Right forelimb (tissue), 1 donor: Measurements from ENCODE around the gene CACNB1.

Experiments used
- DNase-seq: peaks from one replicate; pipeline ENCODE4 v3.0.0-alpha.2; 2018

Gene CACNB1

GRCh38 chr17:39200070-39200879 lies 2.8 kb upstream of the CACNB1 start, which contains the start of gene RPL19:
RPL19 (plus strand) TSS chr17:39200283; CDS start chr17:39200345, 62 bp downstream.
- DNase-seq = peak; percentile 87

GRCh38 chr17:39199820-39200069 lies 2.3 kb upstream of the CACNB1 start:
- DNase-seq = peak; percentile 87

DNA sequence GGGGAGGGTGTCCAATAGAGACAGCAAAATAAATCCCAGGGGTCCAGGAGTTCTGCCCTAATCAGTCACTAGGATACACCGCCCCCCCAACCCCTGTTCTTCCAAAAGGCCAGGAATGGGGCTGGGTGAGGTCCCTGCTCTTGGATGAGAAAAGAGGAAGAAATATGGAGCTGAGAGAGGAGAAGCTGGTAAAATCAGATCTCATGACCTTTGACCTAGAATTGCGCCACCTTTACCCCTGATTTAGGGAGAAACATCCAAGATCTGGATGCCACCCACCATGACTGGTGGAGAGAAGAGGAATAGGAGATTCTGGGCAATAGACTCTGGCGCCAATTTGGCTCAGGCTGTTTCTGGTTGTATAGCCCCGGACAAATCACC lies 707 bp upstream of the CACNB1 start:
- DNase-seq = no peak

DNA sequence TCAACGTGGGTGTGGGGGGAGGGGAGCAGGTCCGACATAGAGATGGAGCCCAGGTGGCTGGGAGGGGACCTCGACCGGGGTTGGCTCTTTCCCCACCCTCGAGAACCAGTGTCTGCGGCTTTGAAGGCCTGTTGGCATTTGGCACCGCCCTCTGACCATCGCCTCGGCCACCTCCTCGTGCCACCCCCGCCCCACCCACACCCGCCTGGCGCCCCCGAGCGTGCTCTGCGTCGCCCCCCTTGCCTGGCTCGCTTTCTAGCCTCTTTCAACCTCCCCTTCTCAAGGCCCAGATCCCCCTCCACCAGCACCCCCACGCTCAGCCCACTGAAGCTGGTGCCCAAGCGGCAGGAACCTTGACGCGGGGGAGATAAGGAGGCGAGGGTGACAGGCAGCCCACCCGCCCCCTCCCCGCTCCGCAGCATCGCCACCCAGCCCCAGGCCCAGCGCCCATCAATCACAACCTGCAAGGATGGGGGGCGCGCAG lies 619 bp downstream of the CACNB1 start:
- no peak for DNase-seq

DNA sequence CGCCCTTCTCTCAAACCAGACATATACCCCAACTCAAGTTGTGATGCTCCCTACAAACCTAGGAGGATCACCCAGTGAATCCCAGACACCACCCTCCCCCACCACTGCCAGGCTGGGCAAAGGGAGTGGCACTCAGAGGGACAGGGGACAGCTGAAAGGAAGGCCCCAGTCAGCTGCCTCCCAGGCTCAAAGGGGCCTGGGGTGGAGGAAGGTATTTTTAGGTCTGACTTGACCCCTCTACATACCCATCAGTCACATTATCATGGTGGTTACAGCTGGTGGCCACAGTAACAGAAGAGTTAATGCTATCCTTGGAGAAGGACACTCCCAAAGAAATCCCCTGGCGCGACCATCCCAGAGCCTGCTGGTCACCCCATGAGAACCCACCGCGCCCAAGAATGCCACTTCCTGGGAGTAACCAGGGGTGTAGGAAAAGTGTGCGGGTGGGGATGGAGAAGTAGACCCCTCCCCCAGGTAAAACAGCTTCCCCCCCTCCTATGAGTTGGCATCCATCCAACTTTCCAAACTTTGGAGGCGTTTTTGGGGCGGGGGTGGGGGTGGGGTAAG lies 1.1 kb downstream of the CACNB1 start:
- peak; percentile 72 for DNase-seq

DNA sequence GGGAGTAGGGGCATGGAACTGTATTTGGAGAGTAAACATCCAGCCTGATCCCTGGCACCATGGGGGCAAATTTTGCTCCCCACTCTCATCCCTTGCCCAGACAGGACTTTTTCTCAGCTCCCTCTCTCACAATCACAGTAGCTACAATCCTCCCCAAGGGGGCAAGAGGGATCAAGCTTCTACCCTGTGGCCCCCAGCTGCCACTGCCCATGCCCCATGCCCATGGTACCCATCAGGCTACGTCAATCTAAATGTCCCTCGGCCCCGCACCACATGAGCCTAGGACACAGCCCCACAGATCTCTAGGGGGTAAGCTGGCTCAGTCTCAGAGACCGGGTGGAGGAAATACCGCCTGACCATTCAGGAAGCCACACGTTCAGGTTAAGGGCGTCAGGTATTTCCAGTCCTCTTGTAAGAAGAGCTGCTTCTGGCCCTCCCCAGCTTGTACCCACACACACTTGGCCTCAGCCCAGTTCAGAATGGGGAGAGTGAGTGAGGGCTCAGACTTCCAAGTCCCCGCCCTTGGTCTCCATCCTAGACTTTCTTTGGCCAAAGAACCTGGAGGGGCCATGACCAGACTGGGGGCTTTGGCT lies 1.8 kb downstream of the CACNB1 start:
- DNase-seq = peak; percentile 65

DNA sequence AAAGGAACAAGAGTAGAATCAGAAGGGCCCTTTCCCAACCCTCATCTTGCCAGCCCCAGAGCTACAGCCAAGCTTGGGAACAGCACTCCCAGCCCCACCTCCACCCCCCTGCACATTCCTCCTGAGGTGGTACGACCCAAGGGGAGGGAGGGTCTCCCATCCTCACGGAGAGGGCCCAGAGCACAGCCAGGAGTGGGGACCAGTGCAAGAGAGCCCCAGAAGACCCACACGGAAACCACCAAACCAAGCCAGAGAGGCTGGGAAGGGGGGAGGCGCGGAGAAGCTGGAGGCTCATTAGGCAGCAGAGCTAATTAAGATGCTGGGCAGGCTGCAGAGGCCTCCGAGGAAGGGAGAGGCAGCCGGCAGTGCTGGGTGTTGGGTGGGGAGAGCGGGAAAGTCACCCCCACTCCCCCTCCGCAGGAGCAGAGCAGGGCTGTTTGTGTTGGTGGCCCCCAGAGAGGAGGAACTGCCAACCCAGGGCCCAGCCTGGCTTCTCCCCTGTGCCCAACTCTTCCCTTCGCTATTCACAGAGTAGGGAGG lies 2.4 kb downstream of the CACNB1 start:
- DNase-seq = no peak

- DNase-seq = peak; percentile 70
Observed at GRCh38 chr17:39194089-39194984, 3.1 kb downstream of the CACNB1 start.

GRCh38 chr17:39193346-39193745 lies 4.1 kb downstream of the CACNB1 start:
- no peak for DNase-seq

DNA sequence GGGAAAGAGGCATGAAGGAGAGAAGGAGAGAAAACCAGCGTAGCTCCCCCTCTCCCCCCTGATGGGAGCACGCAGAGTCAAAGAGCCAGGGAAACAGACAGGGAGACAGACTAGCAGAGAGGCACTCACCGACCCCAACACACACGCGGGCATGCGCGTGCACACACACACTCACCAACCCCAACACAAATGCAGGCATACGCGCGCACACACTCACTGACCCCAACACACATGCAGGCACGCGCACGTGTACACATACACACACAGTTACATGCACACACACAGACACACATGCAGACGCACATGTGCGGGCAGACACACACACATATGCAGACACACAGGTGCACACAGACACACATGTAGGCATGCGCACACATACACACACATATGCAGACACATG lies 4.6 kb downstream of the CACNB1 start:
- no peak for DNase-seq

- no peak for DNase-seq
Observed at GRCh38 chr17:39191750-39192510, 5.5 kb downstream of the CACNB1 start.

GRCh38 chr17:39187152-39187830 lies 10.2 kb downstream of the CACNB1 start:
- DNase-seq = no peak

DNA sequence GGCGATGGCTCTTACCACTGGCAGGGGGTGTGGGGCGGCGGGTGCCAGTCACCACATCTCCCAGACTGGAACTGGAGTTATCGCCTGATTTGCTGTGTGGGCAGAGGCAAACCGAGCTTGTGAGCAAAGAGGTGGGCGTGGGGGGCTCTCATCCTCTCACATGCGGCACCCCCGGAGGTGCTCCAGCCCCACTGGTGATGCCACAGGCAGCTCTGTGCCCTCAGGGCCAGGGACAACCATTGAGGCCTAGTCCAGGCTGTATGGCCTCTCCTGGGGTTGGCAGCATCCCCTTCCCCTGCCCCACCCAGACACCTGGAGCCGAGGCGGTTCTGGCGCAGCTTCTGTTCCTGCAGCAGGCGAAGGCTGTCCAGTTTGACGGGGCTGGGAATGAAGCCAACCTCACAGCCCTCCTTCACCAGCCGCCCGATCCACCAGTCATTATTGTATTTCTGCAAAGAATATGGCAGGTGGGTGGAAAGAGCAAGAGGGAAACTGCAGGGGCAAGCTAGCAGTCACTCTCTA lies 10.9 kb downstream of the CACNB1 start:
- DNase-seq = no peak

- DNase-seq = no peak
Observed at GRCh38 chr17:39183720-39184119, 13.7 kb downstream of the CACNB1 start.

- no peak for DNase-seq
Observed at GRCh38 chr17:39183045-39183444, 14.4 kb downstream of the CACNB1 start.

DNA sequence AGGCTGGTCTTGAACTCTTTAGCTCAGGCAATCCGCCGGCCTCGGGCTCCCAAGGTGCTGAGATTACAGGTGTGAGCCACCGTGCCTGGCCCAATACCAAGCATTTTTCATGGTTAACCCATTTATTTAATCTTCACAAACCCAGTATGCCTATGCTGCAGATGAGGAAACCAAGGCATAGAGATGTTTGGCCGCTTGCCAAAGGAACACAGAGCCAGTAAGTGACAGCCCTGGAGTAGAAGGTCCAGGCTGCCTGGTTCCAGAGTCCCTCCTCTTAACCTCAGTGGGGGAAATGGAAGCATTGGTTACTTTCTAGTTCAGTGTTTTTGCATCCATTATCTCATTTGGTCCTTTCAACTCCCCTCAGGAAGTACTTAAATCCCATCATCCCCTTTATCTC lies 16.2 kb downstream of the CACNB1 start:
- no peak for DNase-seq

- no peak for DNase-seq
Observed at GRCh38 chr17:39178536-39178935, 18.9 kb downstream of the CACNB1 start.

GRCh38 chr17:39177256-39177655 lies 20.2 kb downstream of the CACNB1 start:
- no peak for DNase-seq

DNA sequence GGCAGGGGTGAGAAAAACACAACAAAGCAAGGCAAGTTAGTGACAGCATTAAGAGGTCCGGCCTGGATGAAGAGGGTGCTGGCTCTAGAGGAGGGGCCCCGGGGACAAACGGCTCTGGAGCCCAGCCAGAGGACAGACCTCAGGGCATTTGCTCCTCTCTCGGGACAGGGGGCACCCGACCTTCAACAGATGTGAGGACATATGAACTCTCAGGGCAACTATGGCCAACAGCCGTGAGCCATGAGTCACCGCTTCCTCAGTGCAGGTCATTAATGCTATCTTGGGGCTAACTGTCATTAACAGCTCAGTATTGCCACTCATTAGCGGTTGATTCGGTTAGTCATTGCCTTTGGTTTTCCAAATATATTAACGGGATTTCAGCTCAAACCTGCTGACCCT lies 21.8 kb downstream of the CACNB1 start:
- no peak for DNase-seq

DNA sequence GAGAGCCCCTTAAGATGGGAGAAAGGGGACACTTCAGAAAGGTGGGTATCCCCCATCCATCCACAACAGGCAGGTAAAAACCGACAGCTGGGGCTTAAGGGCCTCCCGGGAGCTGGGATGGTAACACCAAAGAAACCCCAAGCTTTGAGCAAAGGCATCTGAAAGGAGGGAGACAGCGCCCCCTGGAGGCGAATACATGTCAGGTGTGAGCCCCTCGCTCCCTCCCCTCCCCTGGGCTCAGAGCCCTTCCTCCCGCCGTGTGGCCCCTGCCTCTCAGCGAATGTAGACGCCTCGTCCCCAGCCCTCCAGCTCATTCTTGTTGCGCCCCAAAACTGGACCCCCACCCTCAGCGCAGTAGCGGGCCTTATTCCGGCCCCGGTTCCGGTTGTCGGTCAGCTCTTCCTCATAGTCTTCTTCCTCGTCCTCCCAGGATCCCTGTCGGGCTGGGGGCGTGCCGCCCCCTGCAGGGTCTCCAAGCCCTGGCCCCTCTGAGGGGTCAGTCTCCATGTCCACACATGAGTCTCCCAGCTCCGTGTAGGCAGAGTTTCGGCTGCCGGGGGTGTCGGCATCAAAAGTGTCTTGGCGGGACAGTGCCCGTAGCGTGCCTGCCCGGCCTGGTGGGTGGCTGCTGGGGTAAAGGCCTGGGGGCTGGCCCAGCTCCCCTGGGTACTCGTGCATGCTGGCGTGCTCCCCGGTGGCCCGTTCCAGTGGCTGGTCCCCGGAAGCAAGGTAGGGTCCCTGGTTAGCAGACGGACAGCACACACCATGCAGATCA lies 22.4 kb downstream of the CACNB1 start:
- peak; percentile 79 for DNase-seq
